GM23338 (cell line): ENCODE results near the gene FMN1. TPM values are rescaled to one million over a fixed set of nuclear protein-coding genes. Genes with fewer than 3 reads are reported as not detected.

Experiments
- ATAC-seq: fragments of 200-7000 bp; cut with Tn5 transposase; 3 replicates; pipeline ENCODE4 v1.9.1; 2020
- DNase-seq: peaks from one replicate; pipeline ENCODE4 v3.0.0-alpha.2; 2015; ENCODE audit warnings: low spot score
- H2AFZ ChIP-seq: fragments of 200-600 bp; sonication (generic); 2 replicates; pipeline ENCODE4 v1.8.0; 2016; ENCODE audit warnings: antibody characterized with exemption, mild to moderate bottlenecking, moderate library complexity
- H3F3A ChIP-seq: fragments of 200-600 bp; sonication (generic); replicated peaks from 2 replicates; pipeline ENCODE4 v1.8.0; 2017; ENCODE audit warnings: antibody characterized with exemption, mixed run types, low read depth
- H3K27ac ChIP-seq: fragments of 200-600 bp; sonication (generic); 2 replicates; pipeline ENCODE4 v1.6.1; 2016; ENCODE audit warnings: low read depth
- H3K27me3 ChIP-seq: fragments of 200-600 bp; sonication (generic); 2 replicates; pipeline ENCODE4 v1.8.0; 2016; ENCODE audit warnings: mild to moderate bottlenecking, mixed run types, moderate library complexity; ENCODE audit not compliant: insufficient read depth
- H3K36me3 ChIP-seq: fragments of 200-600 bp; sonication (generic); 2 replicates; pipeline ENCODE4 v1.8.0; 2016; ENCODE audit warnings: mild to moderate bottlenecking; ENCODE audit not compliant: insufficient read depth
- H3K4me1 ChIP-seq: fragments of 200-600 bp; sonication (generic); 2 replicates; pipeline ENCODE4 v1.8.0; 2016; ENCODE audit warnings: mild to moderate bottlenecking, moderate library complexity; ENCODE audit not compliant: insufficient read depth
- H3K4me2 ChIP-seq: fragments of 200-600 bp; sonication (generic); 2 replicates; pipeline ENCODE4 v1.7.1; 2017; ENCODE audit warnings: mixed run types
- H3K4me3 ChIP-seq: fragments of 200-600 bp; sonication (generic); 2 replicates; pipeline ENCODE4 v1.6.1; 2016; ENCODE audit warnings: mixed run types
- H3K79me2 ChIP-seq: fragments of 200-600 bp; sonication (generic); replicated peaks from 2 replicates; pipeline ENCODE4 v1.8.0; 2017; ENCODE audit warnings: mild to moderate bottlenecking; ENCODE audit not compliant: insufficient read depth
- H3K9me2 ChIP-seq: fragments of 200-600 bp; sonication (generic); 2 replicates; pipeline ENCODE4 v1.8.0; 2017; ENCODE audit not compliant: insufficient read depth
- H4K20me1 ChIP-seq: fragments of 200-600 bp; sonication (generic); replicated peaks from 2 replicates; pipeline ENCODE4 v1.8.0; 2017; ENCODE audit warnings: mild to moderate bottlenecking; ENCODE audit not compliant: insufficient read depth
- H3K27ac Mint-ChIP-seq: 2 replicates; pipeline ENCODE4 v1.8.0; 2020; ENCODE audit warnings: inconsistent platforms, mild to moderate bottlenecking, moderate library complexity, mixed read lengths
- H3K27me3 Mint-ChIP-seq: 3 replicates; pipeline ENCODE4 v1.8.0; 2022; ENCODE audit warnings: low read depth, mild to moderate bottlenecking, moderate library complexity, mixed read lengths, inconsistent platforms; ENCODE audit not compliant: insufficient read depth, poor library complexity
- H3K36me3 Mint-ChIP-seq: 3 replicates; pipeline ENCODE4 v1.8.0; 2021; ENCODE audit warnings: low read depth, mild to moderate bottlenecking, inconsistent platforms, moderate library complexity, mixed read lengths
- H3K4me1 Mint-ChIP-seq: 3 replicates; pipeline ENCODE4 v1.8.0; 2020; ENCODE audit warnings: mild to moderate bottlenecking, inconsistent platforms, mixed read lengths
- H3K4me3 Mint-ChIP-seq: 3 replicates; pipeline ENCODE4 v1.8.0; 2021; ENCODE audit warnings: moderate library complexity, mild to moderate bottlenecking, inconsistent platforms, mixed read lengths
- H3K9me3 Mint-ChIP-seq: 3 replicates; pipeline ENCODE4 v1.8.0; 2020; ENCODE audit warnings: moderate library complexity, mild to moderate bottlenecking, inconsistent platforms, mixed read lengths
- CREB1 ChIP-seq: fragments of 250-450 bp; sonication (Bioruptor Pico); IDR thresholded peaks from 2 replicates; pipeline ENCODE4 v1.5.0; 2020; ENCODE audit warnings: low read depth, mild to moderate bottlenecking, moderate library complexity
- EZH2 ChIP-seq: fragments of 200-600 bp; sonication (generic); IDR thresholded peaks from one replicate; pipeline ENCODE4 v1.8.0; 2017; ENCODE audit warnings: antibody characterized with exemption, mild to moderate bottlenecking, low read depth; ENCODE audit not compliant: unreplicated experiment
- EZH2phosphoT487 ChIP-seq: fragments of 200-600 bp; sonication (generic); IDR thresholded peaks from one replicate; pipeline ENCODE4 v1.8.1; 2018; ENCODE audit warnings: antibody characterized with exemption; ENCODE audit not compliant: unreplicated experiment
- JUNB ChIP-seq: IDR thresholded peaks from one replicate; pipeline ENCODE4 v1.6.1; 2016; ENCODE audit warnings: antibody characterized with exemption; ENCODE audit not compliant: unreplicated experiment
- NANOG ChIP-seq: IDR thresholded peaks from 2 replicates; pipeline ENCODE4 v1.6.1; 2016; ENCODE audit warnings: antibody characterized with exemption, borderline replicate concordance
- POLR2AphosphoS5 ChIP-seq: IDR thresholded peaks from 2 replicates; pipeline ENCODE4 v1.6.1; 2016; ENCODE audit warnings: antibody characterized with exemption, low read depth
- STAT1 ChIP-seq: IDR thresholded peaks from one replicate; pipeline ENCODE4 v1.6.1; 2016; ENCODE audit warnings: antibody characterized with exemption; ENCODE audit not compliant: unreplicated experiment
- ZNF114 ChIP-seq: fragments of 250-450 bp; sonication (Bioruptor Pico); IDR thresholded peaks from 2 replicates; pipeline ENCODE4 v1.5.0; 2020; ENCODE audit warnings: mild to moderate bottlenecking, moderate library complexity
- ZNF331 ChIP-seq: fragments of 250-450 bp; sonication (Bioruptor Pico); IDR thresholded peaks from 2 replicates; pipeline ENCODE4 v1.5.0; 2020; ENCODE audit warnings: low read depth, mild to moderate bottlenecking, moderate library complexity
- polyA plus RNA-seq: library from polyadenylated mRNA; unstranded; fragments of >200 nt; fragmentation: Nextera tagmentation; extraction: Ambion mirVana; gene quantifications from 2 replicates; pipeline ENCODE4 v1.2.1, GENCODE V29; 2016
- total RNA-seq: library from RNA; depleted of rRNA; stranded (reverse); fragments of >200 nt; shearing (Covaris generic); gene quantifications from 2 replicates; pipeline ENCODE4 v1.2.3, GENCODE V29; 2014
- TF ChIP-seq, protein P1 (sequence below), 2 experiments: fragments of 200-600 bp in 1 of 2; sonication (generic) in 1 of 2; conservative IDR thresholded peaks; 2 replicates each; pipeline versions ENCODE4 v1.5.1 to v1.6.1; 2016 to 2017; ENCODE audit warnings: antibody characterized with exemption in 2 of 2, low read depth in 2 of 2, mild to moderate bottlenecking in 2 of 2, moderate library complexity in 1 of 2
- TF ChIP-seq, protein P2 (sequence below): fragments of 250-450 bp; sonication (Bioruptor Pico); IDR thresholded peaks from 2 replicates; pipeline ENCODE4 v1.5.0; 2020; ENCODE audit warnings: mild to moderate bottlenecking, moderate library complexity
- TF ChIP-seq, protein P3 (sequence below): IDR thresholded peaks from one replicate; pipeline ENCODE4 v1.6.1; 2018; ENCODE audit warnings: antibody characterized with exemption; ENCODE audit not compliant: unreplicated experiment
- TF ChIP-seq, protein P4 (sequence below): IDR thresholded peaks from 2 replicates; pipeline ENCODE4 v1.6.1; 2016; ENCODE audit warnings: antibody characterized with exemption

FMN1 gene
- total and polyA plus RNA-seq, 2 experiments from 2014 or later, result 1.2 to 1.6 TPM

DNA sequence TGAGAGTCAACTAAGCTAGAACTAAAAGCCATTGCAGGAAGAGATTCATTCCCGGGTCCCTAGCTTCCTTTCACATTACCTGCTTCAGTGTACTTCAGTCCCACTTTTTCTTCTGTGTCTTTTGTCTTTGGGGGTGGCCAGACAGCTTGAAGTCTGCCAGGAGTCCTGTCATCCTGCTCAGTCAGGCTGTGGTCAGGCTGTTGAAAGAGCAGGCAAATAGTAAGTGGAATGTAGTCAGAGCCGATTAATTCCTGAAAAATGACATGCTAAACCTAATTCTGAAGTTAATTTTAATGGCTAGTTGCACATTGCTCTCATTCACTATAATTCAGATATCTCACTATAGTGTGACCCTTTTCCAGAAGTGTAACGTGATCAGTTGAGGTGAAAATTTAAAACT lies 129.6 kb downstream of the FMN1 start:
- no peak overlapping the region for H3K4me3 Mint-ChIP-seq
- no peaks in the 10 kb centered on the region for H3K79me2 ChIP-seq
- H3K27ac ChIP-seq, result no peak overlapping the region
- no peak for ATAC-seq
- H4K20me1 ChIP-seq, result no peaks in the 10 kb centered on the region
- no peaks in the 10 kb centered on the region for H3K27me3 ChIP-seq
- TF ChIP-seq, protein P1, sequence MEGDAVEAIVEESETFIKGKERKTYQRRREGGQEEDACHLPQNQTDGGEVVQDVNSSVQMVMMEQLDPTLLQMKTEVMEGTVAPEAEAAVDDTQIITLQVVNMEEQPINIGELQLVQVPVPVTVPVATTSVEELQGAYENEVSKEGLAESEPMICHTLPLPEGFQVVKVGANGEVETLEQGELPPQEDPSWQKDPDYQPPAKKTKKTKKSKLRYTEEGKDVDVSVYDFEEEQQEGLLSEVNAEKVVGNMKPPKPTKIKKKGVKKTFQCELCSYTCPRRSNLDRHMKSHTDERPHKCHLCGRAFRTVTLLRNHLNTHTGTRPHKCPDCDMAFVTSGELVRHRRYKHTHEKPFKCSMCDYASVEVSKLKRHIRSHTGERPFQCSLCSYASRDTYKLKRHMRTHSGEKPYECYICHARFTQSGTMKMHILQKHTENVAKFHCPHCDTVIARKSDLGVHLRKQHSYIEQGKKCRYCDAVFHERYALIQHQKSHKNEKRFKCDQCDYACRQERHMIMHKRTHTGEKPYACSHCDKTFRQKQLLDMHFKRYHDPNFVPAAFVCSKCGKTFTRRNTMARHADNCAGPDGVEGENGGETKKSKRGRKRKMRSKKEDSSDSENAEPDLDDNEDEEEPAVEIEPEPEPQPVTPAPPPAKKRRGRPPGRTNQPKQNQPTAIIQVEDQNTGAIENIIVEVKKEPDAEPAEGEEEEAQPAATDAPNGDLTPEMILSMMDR (conservative IDR thresholded peaks at IDR 0.05; ENCODE audit: low read depth in 2 of 2), result no peak
- no peak for TF ChIP-seq CREB1 (CRISPR knock-in tag)
- no peak for TF ChIP-seq NANOG
- TF ChIP-seq POLR2AphosphoS5, result no peak
- no peak for TF ChIP-seq ZNF114 (CRISPR knock-in tag)
- TF ChIP-seq, protein P2, sequence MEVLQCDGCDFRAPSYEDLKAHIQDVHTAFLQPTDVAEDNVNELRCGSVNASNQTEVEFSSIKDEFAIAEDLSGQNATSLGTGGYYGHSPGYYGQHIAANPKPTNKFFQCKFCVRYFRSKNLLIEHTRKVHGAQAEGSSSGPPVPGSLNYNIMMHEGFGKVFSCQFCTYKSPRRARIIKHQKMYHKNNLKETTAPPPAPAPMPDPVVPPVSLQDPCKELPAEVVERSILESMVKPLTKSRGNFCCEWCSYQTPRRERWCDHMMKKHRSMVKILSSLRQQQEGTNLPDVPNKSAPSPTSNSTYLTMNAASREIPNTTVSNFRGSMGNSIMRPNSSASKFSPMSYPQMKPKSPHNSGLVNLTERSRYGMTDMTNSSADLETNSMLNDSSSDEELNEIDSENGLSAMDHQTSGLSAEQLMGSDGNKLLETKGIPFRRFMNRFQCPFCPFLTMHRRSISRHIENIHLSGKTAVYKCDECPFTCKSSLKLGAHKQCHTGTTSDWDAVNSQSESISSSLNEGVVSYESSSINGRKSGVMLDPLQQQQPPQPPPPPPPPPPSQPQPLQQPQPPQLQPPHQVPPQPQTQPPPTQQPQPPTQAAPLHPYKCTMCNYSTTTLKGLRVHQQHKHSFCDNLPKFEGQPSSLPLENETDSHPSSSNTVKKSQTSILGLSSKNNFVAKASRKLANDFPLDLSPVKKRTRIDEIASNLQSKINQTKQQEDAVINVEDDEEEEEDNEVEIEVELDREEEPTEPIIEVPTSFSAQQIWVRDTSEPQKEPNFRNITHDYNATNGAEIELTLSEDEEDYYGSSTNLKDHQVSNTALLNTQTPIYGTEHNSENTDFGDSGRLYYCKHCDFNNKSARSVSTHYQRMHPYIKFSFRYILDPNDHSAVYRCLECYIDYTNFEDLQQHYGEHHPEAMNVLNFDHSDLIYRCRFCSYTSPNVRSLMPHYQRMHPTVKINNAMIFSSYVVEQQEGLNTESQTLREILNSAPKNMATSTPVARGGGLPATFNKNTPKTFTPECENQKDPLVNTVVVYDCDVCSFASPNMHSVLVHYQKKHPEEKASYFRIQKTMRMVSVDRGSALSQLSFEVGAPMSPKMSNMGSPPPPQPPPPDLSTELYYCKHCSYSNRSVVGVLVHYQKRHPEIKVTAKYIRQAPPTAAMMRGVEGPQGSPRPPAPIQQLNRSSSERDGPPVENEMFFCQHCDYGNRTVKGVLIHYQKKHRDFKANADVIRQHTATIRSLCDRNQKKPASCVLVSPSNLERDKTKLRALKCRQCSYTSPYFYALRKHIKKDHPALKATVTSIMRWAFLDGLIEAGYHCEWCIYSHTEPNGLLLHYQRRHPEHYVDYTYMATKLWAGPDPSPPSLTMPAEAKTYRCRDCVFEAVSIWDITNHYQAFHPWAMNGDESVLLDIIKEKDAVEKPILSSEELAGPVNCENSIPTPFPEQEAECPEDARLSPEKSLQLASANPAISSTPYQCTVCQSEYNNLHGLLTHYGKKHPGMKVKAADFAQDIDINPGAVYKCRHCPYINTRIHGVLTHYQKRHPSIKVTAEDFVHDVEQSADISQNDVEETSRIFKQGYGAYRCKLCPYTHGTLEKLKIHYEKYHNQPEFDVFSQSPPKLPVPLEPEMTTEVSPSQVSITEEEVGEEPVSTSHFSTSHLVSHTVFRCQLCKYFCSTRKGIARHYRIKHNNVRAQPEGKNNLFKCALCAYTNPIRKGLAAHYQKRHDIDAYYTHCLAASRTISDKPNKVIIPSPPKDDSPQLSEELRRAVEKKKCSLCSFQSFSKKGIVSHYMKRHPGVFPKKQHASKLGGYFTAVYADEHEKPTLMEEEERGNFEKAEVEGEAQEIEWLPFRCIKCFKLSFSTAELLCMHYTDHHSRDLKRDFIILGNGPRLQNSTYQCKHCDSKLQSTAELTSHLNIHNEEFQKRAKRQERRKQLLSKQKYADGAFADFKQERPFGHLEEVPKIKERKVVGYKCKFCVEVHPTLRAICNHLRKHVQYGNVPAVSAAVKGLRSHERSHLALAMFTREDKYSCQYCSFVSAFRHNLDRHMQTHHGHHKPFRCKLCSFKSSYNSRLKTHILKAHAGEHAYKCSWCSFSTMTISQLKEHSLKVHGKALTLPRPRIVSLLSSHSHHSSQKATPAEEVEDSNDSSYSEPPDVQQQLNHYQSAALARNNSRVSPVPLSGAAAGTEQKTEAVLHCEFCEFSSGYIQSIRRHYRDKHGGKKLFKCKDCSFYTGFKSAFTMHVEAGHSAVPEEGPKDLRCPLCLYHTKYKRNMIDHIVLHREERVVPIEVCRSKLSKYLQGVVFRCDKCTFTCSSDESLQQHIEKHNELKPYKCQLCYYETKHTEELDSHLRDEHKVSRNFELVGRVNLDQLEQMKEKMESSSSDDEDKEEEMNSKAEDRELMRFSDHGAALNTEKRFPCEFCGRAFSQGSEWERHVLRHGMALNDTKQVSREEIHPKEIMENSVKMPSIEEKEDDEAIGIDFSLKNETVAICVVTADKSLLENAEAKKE, result no peak
- TF ChIP-seq, protein P3, sequence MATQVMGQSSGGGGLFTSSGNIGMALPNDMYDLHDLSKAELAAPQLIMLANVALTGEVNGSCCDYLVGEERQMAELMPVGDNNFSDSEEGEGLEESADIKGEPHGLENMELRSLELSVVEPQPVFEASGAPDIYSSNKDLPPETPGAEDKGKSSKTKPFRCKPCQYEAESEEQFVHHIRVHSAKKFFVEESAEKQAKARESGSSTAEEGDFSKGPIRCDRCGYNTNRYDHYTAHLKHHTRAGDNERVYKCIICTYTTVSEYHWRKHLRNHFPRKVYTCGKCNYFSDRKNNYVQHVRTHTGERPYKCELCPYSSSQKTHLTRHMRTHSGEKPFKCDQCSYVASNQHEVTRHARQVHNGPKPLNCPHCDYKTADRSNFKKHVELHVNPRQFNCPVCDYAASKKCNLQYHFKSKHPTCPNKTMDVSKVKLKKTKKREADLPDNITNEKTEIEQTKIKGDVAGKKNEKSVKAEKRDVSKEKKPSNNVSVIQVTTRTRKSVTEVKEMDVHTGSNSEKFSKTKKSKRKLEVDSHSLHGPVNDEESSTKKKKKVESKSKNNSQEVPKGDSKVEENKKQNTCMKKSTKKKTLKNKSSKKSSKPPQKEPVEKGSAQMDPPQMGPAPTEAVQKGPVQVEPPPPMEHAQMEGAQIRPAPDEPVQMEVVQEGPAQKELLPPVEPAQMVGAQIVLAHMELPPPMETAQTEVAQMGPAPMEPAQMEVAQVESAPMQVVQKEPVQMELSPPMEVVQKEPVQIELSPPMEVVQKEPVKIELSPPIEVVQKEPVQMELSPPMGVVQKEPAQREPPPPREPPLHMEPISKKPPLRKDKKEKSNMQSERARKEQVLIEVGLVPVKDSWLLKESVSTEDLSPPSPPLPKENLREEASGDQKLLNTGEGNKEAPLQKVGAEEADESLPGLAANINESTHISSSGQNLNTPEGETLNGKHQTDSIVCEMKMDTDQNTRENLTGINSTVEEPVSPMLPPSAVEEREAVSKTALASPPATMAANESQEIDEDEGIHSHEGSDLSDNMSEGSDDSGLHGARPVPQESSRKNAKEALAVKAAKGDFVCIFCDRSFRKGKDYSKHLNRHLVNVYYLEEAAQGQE, result no peak
- TF ChIP-seq ZNF331 (CRISPR knock-in tag), result no peak
- TF ChIP-seq EZH2, result no peak
- TF ChIP-seq JUNB, result no peak
- no peak for TF ChIP-seq EZH2phosphoT487
- no peak for TF ChIP-seq STAT1
- TF ChIP-seq, protein P4, sequence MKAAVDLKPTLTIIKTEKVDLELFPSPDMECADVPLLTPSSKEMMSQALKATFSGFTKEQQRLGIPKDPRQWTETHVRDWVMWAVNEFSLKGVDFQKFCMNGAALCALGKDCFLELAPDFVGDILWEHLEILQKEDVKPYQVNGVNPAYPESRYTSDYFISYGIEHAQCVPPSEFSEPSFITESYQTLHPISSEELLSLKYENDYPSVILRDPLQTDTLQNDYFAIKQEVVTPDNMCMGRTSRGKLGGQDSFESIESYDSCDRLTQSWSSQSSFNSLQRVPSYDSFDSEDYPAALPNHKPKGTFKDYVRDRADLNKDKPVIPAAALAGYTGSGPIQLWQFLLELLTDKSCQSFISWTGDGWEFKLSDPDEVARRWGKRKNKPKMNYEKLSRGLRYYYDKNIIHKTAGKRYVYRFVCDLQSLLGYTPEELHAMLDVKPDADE, result no peak
- no peak overlapping the region for H3K4me2 ChIP-seq
- H3K4me1 Mint-ChIP-seq, result peaks cover 43% of the 10 kb centered on the region
- no peaks in the 10 kb centered on the region for H3K9me3 Mint-ChIP-seq
- H3K4me3 ChIP-seq, result no peak overlapping the region
- DNase-seq, result no peak
- 0 out of 2 replicates have a peak, but pooled peaks cover 3% of the 10 kb centered on the region for H3K9me2 ChIP-seq
- no peaks in the 10 kb centered on the region for H3K36me3 ChIP-seq
- H3K27ac Mint-ChIP-seq, result no peak overlapping the region
- H2AFZ ChIP-seq, result no peak overlapping the region
- H3K27me3 Mint-ChIP-seq, result peaks cover 13% of the 10 kb centered on the region
- H3K4me1 ChIP-seq, result peaks cover 40% of the 10 kb centered on the region
- H3F3A ChIP-seq, result no peaks in the 10 kb centered on the region; the same call in none of the 2 replicates
- H3K36me3 Mint-ChIP-seq, result no peaks in the 10 kb centered on the region; the same call in 2 of the 3 replicates
